MM.1S (cell line): ENCODE data around the gene EHMT2.
A peak's percentile ranks its signal among the peaks of the same experiment; 100 is the strongest.

Source experiments
- DNase-seq: peaks from one replicate; pipeline ENCODE4 v3.0.0-alpha.2; 2015
- H2AFZ ChIP-seq: fragments of 300-600 bp; sonication (generic); 2 replicates; pipeline ENCODE4 v1.6.0; 2016; ENCODE audit warnings: antibody characterized with exemption, low read length
- H3F3A ChIP-seq: fragments of 300-600 bp; sonication (generic); 2 replicates; pipeline ENCODE4 v1.6.1; 2016; ENCODE audit warnings: mild to moderate bottlenecking, antibody characterized with exemption, low read length, moderate library complexity, mixed read lengths; ENCODE audit not compliant: insufficient read depth
- H3K27ac ChIP-seq: fragments of 300-600 bp; sonication (generic); 2 replicates; pipeline ENCODE4 v1.5.1; 2016; ENCODE audit warnings: mild to moderate bottlenecking, low read length
- H3K27me3 ChIP-seq: fragments of 300-600 bp; sonication (generic); replicated peaks from 2 replicates; pipeline ENCODE4 v1.6.0; 2016; ENCODE audit warnings: low read length; ENCODE audit not compliant: insufficient read depth
- H3K36me3 ChIP-seq: fragments of 300-600 bp; sonication (generic); replicated peaks from 2 replicates; pipeline ENCODE4 v1.6.1; 2016; ENCODE audit warnings: mild to moderate bottlenecking, low read length, mixed read lengths; ENCODE audit not compliant: insufficient read depth
- H3K4me1 ChIP-seq: fragments of 300-600 bp; sonication (generic); 2 replicates; pipeline ENCODE4 v1.6.1; 2016; ENCODE audit warnings: low read length, mixed read lengths
- H3K4me2 ChIP-seq: fragments of 300-600 bp; sonication (generic); 2 replicates; pipeline ENCODE4 v1.6.0; 2016; ENCODE audit warnings: low read depth, low read length
- H3K4me3 ChIP-seq: fragments of 300-600 bp; sonication (generic); 2 replicates; pipeline ENCODE4 v1.5.1; 2016; ENCODE audit warnings: low read length, mixed read lengths
- H3K79me2 ChIP-seq: fragments of 300-600 bp; sonication (generic); 2 replicates; pipeline ENCODE4 v1.6.1; 2016; ENCODE audit warnings: mixed run types, low read length, mixed read lengths
- H3K9ac ChIP-seq: fragments of 300-600 bp; sonication (generic); 2 replicates; pipeline ENCODE4 v1.6.1; 2016; ENCODE audit warnings: low read length, mixed read lengths
- H3K9me2 ChIP-seq: fragments of 300-600 bp; sonication (generic); replicated peaks from 2 replicates; pipeline ENCODE4 v1.6.1; 2016; ENCODE audit warnings: mild to moderate bottlenecking, low read length, mixed read lengths; ENCODE audit not compliant: insufficient read depth
- H3K9me3 ChIP-seq: fragments of 300-600 bp; sonication (generic); replicated peaks from 2 replicates; pipeline ENCODE4 v1.6.1; 2016; ENCODE audit warnings: mild to moderate bottlenecking, low read length, mixed read lengths; ENCODE audit not compliant: insufficient read depth
- H4K20me1 ChIP-seq: fragments of 300-600 bp; sonication (generic); 2 replicates; pipeline ENCODE4 v1.6.1; 2016; ENCODE audit warnings: mild to moderate bottlenecking, low read length, moderate library complexity, mixed read lengths; ENCODE audit not compliant: insufficient read depth
- CTCF ChIP-seq: fragments of 300-600 bp; sonication (generic); IDR thresholded peaks from 2 replicates; pipeline ENCODE4 v1.5.1; 2016; ENCODE audit warnings: antibody characterized with exemption, low read length, mixed read lengths
- EZH2 ChIP-seq: fragments of 300-600 bp; sonication (generic); optimal IDR thresholded peaks from 2 replicates; pipeline ENCODE3; 2017; ENCODE audit warnings: low read depth, mild to moderate bottlenecking, antibody characterized with exemption, low read length, mixed read lengths
- EZH2phosphoT487 ChIP-seq: fragments of 300-600 bp; sonication (generic); IDR thresholded peaks from 2 replicates; pipeline ENCODE4 v1.6.1; 2018; ENCODE audit warnings: antibody characterized with exemption, low read length

EHMT2 gene

GRCh38 chr6:31897612-31898382 is at the start of gene EHMT2:
Gene EHMT2 (minus strand): TSS chr6:31897698. CDS start chr6:31897677, 21 bp downstream.
- Histone ChIP-seq H3K9me2 (no peaks in the 10 kb centered on the region), H3K4me2 (peak within 1 kb of the TSS; percentile 86), H3K27ac (peak within 1 kb of the TSS; percentile 77), H3K27me3 (no peaks in the 10 kb centered on the region), H4K20me1 (no peaks in the 10 kb centered on the region), H3K36me3 (no peaks in the 10 kb centered on the region), H3K79me2 (peaks cover 22% of the 10 kb centered on the region), H3K4me1 (0 out of 2 replicates have a peak, but pooled peaks cover 3% of the 10 kb centered on the region), H3K9ac (peak within 1 kb of the TSS; percentile 85), H3K4me3 (peak within 1 kb of the TSS; percentile 95), H3F3A (peaks cover 23% of the 10 kb centered on the region), H3K9me3 (no peaks in the 10 kb centered on the region), H2AFZ (peak within 1 kb of the TSS; percentile 96)
- TF ChIP-seq EZH2phosphoT487 (no peak), EZH2 (no peak), CTCF (no peak)
- DNase-seq: peak; percentile 85

GRCh38 chr6:31947070-31947675 is 49.7 kb upstream of the EHMT2 start:
- DNase-seq: no peak
- H2AFZ ChIP-seq: no peak overlapping the region
- no peaks in the 10 kb centered on the region for H4K20me1 ChIP-seq
- peaks cover 35% of the 10 kb centered on the region for H3K27me3 ChIP-seq
- no peak overlapping the region for H3K4me2 ChIP-seq
- no peak overlapping the region for H3K4me3 ChIP-seq
- no peak overlapping the region for H3K9ac ChIP-seq
- no peaks in the 10 kb centered on the region for H3K9me2 ChIP-seq
- no peak for TF ChIP-seq EZH2
- no peaks in the 10 kb centered on the region for H3K36me3 ChIP-seq
- H3K79me2 ChIP-seq: no peaks in the 10 kb centered on the region
- no peak overlapping the region for H3K27ac ChIP-seq
- no peaks in the 10 kb centered on the region for H3K9me3 ChIP-seq
- no peaks in the 10 kb centered on the region for H3F3A ChIP-seq
- peaks cover 3% of the 10 kb centered on the region; the same call in 1 of the 2 replicates for H3K4me1 ChIP-seq

GRCh38 chr6:31946370-31946885 is 48.9 kb upstream of the EHMT2 start:
- no peaks in the 10 kb centered on the region for H4K20me1 ChIP-seq
- no peaks in the 10 kb centered on the region for H3F3A ChIP-seq
- no peaks in the 10 kb centered on the region for H3K9me2 ChIP-seq
- peaks cover 4% of the 10 kb centered on the region; the same call in 1 of the 2 replicates for H3K4me1 ChIP-seq
- H3K9ac ChIP-seq: no peak overlapping the region
- H3K79me2 ChIP-seq: no peaks in the 10 kb centered on the region
- TF ChIP-seq EZH2 (no peak), CTCF (no peak), EZH2phosphoT487 (no peak)
- peaks cover 35% of the 10 kb centered on the region for H3K27me3 ChIP-seq
- H3K36me3 ChIP-seq: no peaks in the 10 kb centered on the region
- no peak overlapping the region for H3K27ac ChIP-seq
- H3K9me3 ChIP-seq: no peaks in the 10 kb centered on the region
- H3K4me2 ChIP-seq: no peak overlapping the region
- DNase-seq: no peak
- no peak overlapping the region for H3K4me3 ChIP-seq
- H2AFZ ChIP-seq: no peak overlapping the region
